CD4-positive, alpha-beta T cell treated with Interleukin-2 at 100 ng/mL for 4 hours (primary cell): ENCODE measurements around the gene NTSR1.

ENCODE experiments used
- DNase-seq: peaks from one replicate; pipeline ENCODE4 v3.0.0-alpha.2; 2020; ENCODE audit warnings: low spot score

The NTSR1 gene

DNA sequence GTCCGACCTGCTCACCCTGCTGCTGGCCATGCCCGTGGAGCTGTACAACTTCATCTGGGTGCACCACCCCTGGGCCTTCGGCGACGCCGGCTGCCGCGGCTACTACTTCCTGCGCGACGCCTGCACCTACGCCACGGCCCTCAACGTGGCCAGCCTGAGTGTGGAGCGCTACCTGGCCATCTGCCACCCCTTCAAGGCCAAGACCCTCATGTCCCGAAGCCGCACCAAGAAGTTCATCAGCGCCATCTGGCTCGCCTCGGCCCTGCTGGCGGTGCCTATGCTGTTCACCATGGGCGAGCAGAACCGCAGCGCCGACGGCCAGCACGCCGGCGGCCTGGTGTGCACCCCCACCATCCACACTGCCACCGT, 885 bp downstream of the NTSR1 start:
- no peak for DNase-seq

DNA sequence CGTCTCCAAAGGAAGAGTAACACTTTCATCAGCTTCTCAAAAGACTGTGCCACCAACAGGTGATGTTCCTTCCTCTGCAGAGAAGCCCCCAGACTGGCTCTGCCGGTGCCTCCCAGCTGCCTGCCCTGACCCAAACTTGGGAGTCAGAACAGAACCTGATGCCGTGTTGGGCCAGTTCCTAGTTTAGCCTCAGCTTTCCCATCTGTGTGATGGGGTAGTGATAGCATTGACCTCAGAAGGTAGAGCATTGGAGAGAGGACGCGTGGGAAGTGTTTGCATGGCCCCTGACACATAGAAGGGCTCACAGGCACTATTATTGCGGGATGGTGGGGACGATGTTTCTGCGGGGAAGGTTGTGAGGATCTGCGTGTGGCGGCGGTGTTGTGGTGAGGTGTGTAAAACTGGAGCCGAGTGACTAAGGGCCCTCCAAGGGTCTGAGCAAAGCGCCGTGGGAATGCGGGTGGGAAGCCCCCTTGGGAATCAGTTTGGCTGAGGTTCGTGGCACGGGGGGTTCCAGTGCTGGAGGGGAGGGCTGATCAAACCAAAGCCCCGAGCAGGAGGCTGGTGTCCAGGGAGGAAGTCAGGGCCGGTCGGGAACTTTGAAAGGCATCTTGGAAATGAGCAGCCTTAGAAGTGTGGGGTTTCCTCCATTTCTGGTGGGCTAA, 1.7 kb downstream of the NTSR1 start:
- DNase-seq = no peak

DNA sequence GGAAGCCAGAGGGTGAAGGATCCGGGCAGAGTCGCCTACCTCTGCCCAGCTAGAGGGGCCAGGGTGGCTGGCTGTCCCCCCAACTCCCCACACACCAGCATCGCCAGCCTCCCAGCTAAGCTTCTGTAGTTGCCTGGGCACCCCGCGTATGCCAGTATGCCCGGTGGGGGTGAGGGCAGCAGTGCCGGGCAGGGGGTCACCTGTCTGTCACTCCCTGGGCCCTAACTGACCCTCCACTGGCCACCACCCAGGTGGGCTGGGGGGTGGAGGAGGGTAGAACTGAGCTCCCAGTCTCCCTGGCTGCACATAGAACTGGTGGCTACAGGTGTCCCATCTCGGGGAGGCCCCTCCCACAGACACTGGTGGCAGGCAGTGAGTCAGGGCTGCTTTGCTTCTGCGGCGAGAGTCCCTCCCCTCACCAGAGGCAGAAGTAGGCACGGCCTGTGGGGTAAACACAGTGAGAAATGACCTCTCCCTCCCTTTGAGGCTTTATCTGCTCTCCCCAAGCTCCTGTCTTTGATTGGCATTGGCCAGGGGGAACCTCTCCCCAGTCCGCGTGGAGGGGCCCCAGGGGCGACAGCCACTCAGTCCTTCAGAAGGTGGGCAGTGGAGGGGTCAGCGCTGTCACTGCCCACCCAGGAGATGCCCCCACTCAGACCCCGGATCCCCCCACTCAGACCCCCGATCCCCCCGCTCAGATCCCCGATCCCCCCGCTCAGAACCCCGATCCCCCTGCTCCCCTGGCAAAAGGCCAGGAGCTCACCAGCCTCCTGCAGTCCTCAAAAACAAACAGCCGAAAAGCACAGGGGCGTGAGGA, 2.5 kb downstream of the NTSR1 start:
- DNase-seq = peak; percentile 21

DNA sequence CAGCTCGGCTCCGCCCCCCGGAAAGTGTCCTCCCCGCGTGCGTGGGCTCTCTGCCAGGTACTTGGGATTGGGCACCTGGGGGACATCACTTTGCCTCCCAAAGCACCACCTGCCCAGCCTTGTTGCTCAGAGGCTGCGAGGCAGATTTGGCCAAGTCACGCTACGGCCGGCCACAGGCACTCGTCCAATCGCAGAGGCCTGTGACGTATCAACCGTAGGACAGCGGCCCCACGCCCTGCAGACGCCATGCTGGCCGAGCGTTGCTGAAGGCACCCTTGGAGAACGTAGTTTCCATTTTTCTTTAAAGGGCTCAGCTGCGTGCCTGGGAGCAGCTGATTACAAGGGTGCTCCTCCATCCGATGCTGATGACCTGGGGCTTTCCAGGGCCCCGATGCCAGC, 3.1 kb downstream of the NTSR1 start:
- DNase-seq = no peak

DNA sequence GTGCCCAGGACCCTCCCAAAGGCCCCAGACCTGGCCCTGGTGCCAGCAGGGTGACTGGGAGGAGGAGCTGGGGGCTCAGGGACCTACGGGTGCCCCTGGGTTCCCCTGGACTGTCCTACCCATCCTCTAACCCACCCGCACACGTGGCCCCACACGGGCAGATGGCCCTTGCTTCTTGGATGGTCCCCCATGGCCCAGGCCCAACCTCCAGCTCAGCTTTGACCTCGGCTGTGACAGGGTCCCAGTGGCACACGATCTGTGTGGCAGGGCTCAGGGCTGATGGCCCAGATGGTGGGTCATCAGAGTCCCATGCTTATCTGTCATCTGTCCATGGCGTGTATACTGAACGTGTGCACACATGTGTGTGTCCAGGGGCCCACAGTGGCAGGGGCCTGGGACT, 4.0 kb downstream of the NTSR1 start:
- DNase-seq = no peak

DNA sequence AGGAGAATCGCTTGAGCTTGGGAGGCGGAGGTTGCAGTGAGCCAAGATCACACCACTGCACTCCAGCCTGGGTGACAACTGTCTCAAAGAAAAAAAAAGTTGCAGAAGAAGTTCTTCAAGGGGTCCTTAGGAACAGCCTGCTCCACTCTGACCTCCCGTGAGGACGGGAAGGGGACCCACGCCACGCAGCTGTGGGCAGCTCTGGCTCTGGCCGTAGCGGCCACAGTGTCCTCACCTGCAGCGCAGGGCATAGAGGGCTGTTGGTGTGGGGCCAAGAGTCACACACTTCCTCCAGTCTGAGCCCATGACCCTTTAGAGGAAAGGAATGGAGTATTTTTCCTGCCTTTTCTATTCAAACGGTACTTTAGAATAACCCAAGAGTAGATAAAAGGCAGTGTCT, 5.4 kb downstream of the NTSR1 start:
- no peak for DNase-seq

DNA sequence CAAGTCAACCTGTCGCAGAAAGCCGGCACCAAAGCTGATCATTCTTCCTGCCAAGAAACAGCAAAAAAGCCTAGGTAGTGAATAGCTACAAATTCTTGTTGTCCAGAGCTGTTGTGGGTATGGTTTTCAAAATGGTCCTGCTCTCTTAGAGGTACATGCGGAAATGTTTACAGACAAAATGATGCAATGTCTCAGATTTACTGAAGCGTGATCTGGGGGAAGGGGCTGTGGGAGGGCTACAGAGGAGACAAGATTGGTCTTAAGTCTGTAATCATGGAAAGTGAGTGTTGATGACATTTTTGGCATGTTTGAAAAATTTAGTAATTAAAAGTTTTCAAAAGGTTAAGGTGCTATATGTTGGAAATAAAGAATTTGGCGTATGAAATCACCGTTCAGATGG, 6.2 kb downstream of the NTSR1 start:
- DNase-seq = no peak

DNA sequence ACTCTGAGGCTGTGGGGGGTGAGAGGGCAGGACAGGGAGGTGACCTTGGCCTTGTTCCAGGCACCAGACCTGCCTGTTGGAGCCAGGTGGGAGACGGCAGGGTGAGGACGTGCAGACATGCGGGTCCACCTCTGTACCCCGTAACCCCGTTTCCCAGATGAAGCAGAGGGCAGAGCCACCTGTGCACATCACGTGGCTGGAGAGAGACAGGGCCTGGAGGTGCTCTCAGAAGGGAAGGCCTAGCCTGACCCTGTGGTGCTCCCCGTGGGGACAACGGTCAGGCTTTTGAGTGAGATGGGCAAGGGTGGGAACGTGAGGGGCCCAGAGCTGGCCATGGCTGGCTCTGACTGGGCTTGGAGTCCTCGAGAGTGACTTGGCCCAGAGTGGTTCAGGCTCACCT, 6.6 kb downstream of the NTSR1 start:
- no peak for DNase-seq

DNA sequence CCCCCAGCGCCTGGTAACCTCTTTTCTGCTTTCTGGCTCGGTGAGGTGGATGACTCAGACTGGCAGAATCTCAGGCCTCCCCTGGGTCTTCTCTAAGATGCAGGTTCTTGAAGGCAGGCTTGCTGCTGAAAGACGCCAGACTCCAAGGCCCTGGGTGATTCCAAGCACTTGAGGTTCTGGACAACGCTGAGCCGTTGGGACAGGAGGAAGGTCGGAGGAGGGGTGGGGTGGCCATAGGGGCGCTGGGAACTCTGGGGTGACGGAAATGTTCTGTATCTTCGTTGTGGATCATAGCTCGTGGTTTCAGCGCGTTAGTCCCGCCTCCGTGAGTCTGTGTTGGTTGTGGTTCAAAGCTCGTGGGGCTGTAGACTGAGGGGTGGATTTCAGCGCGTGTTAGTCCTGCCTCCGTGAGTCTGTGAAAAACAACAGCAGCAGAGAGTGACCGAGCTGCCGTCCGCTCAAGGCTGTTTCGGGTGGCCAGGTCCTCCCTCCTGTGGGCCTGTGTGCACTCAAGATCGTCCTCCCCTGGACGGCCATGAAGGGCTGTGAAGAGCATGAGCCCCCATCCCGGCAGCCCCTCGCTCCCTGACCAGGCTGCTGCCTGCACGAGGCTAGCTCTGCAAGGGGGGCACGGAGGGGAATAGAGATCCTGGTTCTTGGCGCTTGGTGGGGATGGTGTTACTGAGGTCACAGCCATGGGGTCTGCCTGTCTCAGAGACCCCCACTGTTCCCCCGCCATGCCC, 7.7 kb downstream of the NTSR1 start:
- peak; percentile 52 for DNase-seq

DNA sequence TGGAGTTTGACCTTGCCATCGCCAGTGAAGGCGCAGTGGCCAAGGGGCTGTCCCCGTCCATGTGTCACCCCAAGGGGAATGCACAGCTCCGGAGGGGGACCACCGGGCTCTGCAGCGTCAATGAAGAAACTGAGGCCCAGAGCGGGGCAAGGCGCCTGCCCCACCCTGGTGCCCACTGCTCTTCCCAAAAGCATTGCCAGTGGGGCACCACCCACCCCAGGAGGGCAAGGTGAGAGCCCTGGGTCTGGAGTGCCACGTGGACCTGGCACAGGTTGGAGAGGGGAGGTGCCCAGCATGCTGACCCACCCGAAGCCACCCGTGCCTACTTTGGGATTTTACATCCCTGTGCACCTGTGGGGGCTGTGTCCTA, 8.3 kb downstream of the NTSR1 start:
- no peak for DNase-seq

DNA sequence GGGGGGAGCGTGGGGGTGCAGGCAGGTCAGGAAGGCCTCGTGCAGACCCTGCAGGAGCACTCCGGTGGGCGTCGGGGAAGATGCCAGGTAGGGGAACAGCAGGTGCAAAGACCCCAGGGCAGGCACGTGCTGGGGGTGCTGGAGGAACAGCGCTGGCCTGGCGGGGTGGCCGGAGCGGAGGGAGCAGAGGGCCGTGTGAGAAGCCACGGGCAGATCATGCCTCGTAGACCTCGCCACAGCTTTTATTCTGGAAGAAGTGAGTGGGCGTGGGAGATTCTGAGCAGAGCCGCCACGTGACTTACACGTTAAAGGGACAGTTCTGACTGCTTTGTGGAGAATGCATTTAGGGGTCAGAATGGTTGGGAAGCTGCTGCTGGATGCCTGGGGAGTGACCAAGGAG, 9.3 kb downstream of the NTSR1 start:
- DNase-seq = no peak

DNA sequence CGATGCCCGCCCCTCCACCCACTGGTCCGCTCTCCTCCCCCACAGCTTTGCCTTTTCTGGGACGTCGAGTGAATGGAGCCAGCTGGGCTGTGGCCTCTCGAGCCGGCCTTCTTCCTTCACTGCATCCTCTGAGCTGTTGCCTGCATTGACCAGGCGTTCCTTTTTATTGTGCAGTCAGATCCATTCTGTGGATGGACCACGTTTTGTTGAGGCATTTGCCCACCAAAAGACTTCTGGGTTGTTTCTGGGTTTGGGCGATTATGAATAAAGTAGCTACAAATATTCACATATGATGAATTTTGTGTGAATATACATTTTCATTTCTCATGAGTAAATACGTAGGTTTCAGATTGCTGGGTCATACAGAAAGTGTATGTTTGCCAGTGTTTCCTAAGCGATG, 9.9 kb downstream of the NTSR1 start:
- no peak for DNase-seq

DNA sequence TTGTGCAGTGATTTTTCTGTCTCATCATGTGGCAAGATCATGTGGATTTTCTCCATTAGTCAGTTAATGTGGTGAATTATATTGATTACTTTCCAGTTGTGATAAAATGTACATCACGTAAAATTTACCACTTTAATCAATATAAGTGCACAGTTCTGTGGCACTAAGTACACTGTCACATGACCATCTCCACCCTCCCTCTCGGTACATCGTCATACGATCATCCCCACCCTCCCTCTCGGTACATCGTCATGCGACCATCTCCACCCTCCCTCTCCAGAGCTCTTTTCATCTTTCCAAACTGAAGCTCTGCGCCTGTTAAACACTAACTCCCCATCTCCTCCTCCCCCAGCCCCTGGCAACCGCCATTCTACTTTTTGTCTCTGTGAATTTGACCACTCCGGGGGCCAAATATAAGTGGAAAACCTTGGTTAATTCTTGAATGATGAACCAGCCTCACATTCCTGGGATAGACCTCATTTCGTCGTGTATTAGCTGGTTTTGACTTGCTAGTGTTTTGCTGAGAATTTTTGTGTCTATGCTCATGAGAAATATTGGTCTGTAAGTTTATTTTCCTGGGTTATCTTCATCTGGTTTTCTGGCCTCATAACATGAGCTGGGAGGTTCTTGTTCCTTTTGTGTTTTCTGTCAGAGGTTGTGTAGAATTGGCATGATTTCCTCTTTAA, 10.8 kb downstream of the NTSR1 start:
- DNase-seq = no peak

DNA sequence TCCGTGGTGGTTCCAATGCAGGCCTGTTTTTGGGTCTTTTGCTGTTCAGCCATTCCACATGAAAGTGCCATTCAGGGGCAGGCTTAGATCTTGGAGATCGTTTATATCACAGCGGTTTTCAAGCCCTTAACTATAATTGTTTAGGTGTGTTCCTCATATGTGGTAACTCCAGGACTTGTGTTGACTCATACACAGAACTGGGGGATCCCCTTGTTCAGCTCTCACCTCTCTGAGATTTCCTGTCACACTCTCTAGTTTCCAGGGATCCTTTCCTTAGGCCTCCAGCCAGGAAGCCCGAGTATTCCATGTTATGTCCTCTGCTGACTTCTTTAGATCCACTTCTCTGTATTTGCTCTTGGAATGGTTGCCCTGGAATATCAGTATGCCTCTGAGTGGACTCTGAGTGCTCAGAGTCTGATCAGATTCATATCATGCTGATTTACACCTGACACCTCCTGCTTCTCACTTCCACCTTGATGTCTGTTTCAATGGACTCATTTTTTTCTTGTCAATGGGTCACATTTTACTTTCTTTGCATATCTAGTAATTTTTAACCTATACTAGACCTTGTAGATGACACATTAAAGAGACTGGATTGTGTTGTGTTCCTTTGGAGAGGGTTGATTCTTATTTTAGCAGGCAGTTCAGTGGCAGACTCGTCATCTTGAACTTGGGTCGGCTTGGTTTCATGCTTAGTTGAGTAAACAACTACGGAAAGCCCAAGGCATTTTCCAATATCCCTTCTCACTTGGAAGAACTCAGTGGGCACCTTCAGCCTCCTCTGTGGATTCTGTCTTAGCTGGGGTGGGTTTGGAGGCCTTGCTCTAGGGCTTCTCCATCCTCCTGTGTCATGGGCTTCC, 13.1 kb downstream of the NTSR1 start:
- no peak for DNase-seq

DNA sequence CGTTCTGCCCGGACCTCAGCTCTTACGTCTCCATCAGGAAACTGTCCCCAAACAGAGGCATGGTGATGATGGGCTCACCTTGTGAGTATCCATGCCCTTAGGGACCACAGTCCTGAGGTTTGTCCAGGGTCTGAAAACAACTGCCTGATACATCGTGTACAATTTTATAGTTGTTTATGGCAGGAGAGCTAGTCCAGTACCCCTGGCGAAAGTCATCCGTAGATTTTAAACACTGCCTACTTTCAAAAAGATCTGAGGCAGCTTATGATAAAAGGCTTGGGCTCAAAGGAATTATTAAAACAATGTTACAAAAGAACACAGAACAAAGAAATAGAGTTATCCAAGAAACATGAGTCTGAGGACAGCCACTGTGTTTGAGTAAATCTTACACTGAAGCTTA, 14.0 kb downstream of the NTSR1 start:
- no peak for DNase-seq

DNA sequence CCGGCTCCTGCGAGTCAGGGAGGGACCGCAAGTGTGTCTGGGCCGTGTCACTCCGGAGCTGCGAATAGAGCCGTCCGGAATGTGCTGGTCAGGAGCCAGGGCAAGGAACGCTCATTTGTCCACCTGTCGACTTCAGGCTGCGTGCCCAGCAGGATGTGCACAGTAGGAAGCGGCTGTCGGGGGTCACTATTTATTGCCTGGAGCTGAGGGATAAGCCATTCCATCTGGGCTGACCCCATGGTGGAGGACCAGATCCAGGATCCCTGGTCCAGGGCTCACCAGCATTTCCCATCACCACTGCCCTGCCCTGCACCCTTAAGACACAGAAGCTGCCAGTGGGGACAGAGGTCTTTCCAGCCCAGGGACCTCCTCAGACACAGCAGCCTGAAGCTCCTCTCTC, 14.7 kb downstream of the NTSR1 start:
- no peak for DNase-seq

DNA sequence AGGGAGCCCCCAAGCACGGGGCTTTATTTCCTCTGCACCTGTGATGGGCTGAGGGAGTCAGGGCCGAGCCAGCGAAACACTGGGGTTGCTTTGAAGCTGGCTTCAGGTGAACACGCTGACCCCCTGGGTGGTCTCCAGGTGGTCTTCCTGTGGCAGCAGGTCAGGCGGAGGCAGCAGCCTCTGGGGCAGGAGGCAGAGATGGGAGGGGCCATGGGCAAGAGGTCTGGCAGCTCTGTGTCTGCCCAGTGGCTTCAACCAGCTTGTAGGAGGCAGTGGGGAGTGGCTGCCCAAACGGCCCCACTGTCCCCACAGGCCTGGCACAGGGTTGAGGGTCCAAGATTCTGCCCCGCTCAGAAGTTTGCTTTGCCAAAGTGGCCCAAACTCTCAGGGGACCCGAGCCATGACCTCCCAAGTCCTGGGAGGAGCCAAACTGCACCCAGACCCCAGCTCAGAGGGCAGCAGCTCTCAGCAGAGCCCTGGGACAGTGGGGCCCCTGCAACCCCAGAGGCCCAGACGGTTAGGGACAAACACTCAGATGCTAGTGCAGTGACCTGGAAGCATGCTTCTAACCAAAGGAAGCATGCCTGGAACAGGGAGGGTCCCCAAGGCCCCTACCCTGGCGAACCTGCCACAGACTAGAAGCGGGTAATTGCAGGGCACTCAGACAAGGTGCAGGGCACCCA, 15.3 kb downstream of the NTSR1 start:
- no peak for DNase-seq

DNA sequence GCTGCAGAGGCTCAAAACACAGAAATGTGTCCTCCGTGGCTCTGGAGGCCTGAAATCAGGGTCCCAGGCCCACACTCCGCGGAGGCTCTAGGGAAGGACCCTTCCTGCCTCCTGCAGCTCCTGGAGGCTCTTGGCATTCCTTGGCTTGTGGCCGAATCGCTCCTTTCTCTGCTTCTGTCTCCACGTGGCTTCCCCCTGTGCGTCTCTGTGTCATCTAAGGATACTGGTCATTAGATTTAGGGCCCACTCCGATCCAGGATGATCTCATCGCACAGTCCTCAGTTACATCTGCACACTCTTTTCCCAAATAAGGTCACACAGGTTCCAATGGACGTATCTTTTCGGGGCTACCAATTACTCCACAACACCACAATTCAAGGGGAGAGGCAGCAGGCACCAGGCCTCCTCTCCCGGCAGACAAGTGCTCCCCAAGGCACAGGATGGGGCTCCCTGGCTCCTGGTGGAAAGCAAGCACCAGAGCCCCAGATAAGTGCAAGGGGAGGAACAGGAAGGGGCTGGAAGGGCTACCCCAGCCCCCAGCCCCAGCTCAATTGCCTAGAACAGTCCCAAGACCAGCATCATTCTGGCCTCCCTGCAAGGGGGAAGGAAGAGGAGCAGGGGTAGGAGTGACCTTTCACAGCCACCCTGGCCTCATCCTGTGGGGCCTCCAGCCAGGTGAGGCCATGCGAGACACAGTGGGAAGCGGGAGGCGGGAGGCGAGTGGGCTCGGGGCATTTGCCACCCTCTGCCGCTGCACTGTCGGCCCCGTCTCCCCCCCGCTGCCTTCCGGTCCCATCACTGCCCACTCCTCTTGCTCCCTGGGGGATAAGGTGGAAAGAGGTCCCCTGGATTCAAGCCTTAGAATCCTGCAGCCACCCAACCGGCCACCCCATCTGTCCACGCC, 16.3 kb downstream of the NTSR1 start:
- no peak for DNase-seq

DNA sequence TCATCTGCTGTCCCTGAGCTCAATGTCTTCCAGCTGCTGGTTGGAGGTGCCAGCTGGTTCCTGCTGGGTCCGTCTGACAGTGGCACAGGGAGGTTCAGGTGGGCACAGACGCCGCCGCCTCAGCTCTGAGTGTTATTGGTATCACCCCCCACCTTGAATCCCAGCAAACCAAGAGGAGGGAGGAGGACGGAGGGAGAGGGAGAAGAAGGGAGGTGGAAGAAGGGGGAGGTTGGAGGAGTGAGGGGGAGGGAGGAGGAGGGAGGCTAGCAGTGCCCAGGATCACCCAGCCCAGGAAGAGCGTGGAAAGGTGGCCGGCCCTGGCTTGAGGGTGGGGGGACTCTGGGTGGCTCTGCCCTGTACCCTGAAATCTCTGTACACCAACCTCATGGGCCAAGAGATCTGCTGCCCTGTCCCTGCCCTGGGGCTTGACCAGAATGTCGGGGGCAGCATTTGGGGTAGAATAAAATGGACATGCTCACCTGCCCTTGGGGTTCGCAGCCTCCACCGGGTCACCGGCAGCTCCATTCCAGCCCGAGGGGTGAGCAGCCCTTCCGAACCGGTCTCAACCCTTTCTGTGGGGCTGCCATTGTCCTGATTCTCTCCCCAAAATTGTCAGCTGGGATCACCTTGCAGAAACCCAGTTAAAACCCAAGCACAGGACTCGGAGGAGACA, 17.1 kb downstream of the NTSR1 start:
- DNase-seq = no peak

DNA sequence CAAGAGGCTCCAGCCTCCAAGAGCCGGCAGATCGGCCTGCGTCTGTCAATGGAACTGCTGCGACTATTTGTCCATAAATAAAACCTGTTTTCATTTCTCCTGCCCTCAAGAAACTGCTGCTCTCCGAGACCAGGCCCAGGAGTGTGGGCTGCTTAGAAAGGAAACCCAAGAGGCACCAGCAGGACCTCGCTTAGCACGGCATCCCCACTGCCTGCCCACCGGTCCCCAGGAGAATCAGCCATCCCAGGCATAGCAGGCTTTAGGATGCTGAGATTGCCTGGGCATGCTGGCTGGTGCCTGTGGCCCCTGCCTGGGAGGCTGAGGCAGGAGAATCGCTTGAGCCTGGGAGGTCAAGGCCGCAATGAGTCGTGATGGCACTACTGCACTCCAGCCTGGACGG, 17.6 kb downstream of the NTSR1 start:
- DNase-seq = no peak
